Smooth muscle cell (in vitro differentiated cells): ENCODE data around the gene CCDC3. TPM values are rescaled to one million over a fixed set of nuclear protein-coding genes. Genes with fewer than 3 reads are reported as not detected.

Experiments
- DNase-seq: peaks from one replicate; lab custom pipeline; 2025; ENCODE audit not compliant: unreplicated experiment; lab: John Stamatoyannopoulos, UW
- H2AFZ ChIP-seq: fragments of 200-600 bp; sonication (generic); 2 replicates; pipeline ENCODE4 v1.6.0; 2016; ENCODE audit warnings: antibody characterized with exemption, low read depth, mild to moderate bottlenecking
- H3F3A ChIP-seq: fragments of 200-600 bp; sonication (generic); 2 replicates; pipeline ENCODE4 v1.6.0; 2017; ENCODE audit warnings: antibody characterized with exemption, low read depth
- H3K27ac ChIP-seq: fragments of 200-600 bp; sonication (generic); 2 replicates; pipeline ENCODE4 v1.5.1; 2016; ENCODE audit warnings: low read depth, mild to moderate bottlenecking
- H3K27me3 ChIP-seq: fragments of 200-600 bp; sonication (generic); 2 replicates; pipeline ENCODE4 v1.6.1; 2016; ENCODE audit warnings: low read depth, mild to moderate bottlenecking
- H3K36me3 ChIP-seq: fragments of 200-600 bp; sonication (generic); 2 replicates; pipeline ENCODE4 v1.5.1; 2016; ENCODE audit warnings: low read depth
- H3K4me1 ChIP-seq: fragments of 200-600 bp; sonication (generic); 2 replicates; pipeline ENCODE4 v1.5.1; 2016; ENCODE audit warnings: low read depth
- H3K4me2 ChIP-seq: fragments of 200-600 bp; sonication (generic); 2 replicates; pipeline ENCODE4 v1.6.0; 2016; ENCODE audit warnings: mild to moderate bottlenecking
- H3K4me3 ChIP-seq: fragments of 200-600 bp; sonication (generic); 2 replicates; pipeline ENCODE4 v1.5.1; 2016; ENCODE audit warnings: mild to moderate bottlenecking
- H3K79me2 ChIP-seq: fragments of 200-600 bp; sonication (generic); 2 replicates; pipeline ENCODE4 v1.6.0; 2016; ENCODE audit warnings: low read depth, mild to moderate bottlenecking
- H3K9ac ChIP-seq: fragments of 200-600 bp; sonication (generic); 2 replicates; pipeline ENCODE4 v1.6.0; 2016; ENCODE audit warnings: low read depth
- H3K9me3 ChIP-seq: fragments of 200-600 bp; sonication (generic); replicated peaks from 2 replicates; pipeline ENCODE4 v1.5.1; 2016; ENCODE audit warnings: low read depth
- H4K20me1 ChIP-seq: fragments of 200-600 bp; sonication (generic); 2 replicates; pipeline ENCODE4 v1.6.0; 2016; ENCODE audit warnings: low read depth
- WGBS: methylation state at CpG from one replicate; pipeline ENCODE4 v1.1.7; 2016; ENCODE audit warnings: low lambda C conversion rate; 5-methylcytosine and 5-hydroxymethylcytosine counted together
- polyA plus RNA-seq: library from polyadenylated mRNA; unstranded; fragments of >200 nt; fragmentation: Nextera tagmentation; extraction: Ambion mirVana; gene quantifications from 2 replicates; pipeline ENCODE4 v1.2.1, GENCODE V29; 2016
- total RNA-seq: library from RNA; depleted of rRNA; stranded (reverse); fragments of >200 nt; gene quantifications from 2 replicates; pipeline ENCODE4 v1.2.3, GENCODE V29; 2014
- TF ChIP-seq, protein P1 (sequence below): fragments of 200-600 bp; sonication (generic); IDR thresholded peaks from 2 replicates; pipeline ENCODE4 v1.5.1; 2017; ENCODE audit warnings: borderline replicate concordance, mild to moderate bottlenecking, antibody characterized with exemption; ENCODE audit not compliant: insufficient read depth, poor library complexity, severe bottlenecking

CCDC3 gene
- total and polyA plus RNA-seq, 2 experiments from 2014 or later, result 39.2 to 46.0 TPM

DNA sequence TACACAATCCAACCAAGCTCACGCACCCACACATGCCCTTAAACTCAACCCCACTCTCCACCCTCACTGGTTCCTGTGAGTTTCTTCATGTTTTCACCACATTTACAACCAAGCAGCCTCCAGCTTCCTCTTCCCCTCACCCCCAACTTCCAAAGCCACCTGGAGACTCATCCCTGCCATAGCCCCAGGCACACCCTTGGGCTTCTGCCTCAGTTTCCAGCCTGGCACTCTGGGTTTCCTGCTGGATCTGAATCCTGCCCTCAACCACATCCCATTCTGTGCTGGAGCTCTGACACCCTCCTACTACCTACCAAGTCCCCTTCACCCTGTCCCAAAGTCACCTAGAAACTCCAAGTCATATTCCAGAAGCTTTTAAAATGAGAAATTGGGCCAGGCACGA, 29.4 kb downstream of the CCDC3 start:
- Histone ChIP-seq H3K36me3 (no peaks in the 10 kb centered on the region), H3F3A (no peaks in the 10 kb centered on the region), H3K9me3 (peaks cover 4% of the 10 kb centered on the region), H3K9ac (no peak overlapping the region), H3K4me1 (no peaks in the 10 kb centered on the region), H3K27me3 (no peaks in the 10 kb centered on the region), H3K4me2 (no peak overlapping the region), H3K27ac (no peak overlapping the region), H3K79me2 (peaks cover 4% of the 10 kb centered on the region), H3K4me3 (no peak overlapping the region), H4K20me1 (no peaks in the 10 kb centered on the region), H2AFZ (no peak overlapping the region)
- WGBS, result 93% methylated on average over 2 of the region's 2 CpGs
- TF ChIP-seq, protein P1, sequence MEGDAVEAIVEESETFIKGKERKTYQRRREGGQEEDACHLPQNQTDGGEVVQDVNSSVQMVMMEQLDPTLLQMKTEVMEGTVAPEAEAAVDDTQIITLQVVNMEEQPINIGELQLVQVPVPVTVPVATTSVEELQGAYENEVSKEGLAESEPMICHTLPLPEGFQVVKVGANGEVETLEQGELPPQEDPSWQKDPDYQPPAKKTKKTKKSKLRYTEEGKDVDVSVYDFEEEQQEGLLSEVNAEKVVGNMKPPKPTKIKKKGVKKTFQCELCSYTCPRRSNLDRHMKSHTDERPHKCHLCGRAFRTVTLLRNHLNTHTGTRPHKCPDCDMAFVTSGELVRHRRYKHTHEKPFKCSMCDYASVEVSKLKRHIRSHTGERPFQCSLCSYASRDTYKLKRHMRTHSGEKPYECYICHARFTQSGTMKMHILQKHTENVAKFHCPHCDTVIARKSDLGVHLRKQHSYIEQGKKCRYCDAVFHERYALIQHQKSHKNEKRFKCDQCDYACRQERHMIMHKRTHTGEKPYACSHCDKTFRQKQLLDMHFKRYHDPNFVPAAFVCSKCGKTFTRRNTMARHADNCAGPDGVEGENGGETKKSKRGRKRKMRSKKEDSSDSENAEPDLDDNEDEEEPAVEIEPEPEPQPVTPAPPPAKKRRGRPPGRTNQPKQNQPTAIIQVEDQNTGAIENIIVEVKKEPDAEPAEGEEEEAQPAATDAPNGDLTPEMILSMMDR, result no peak
- no peak for DNase-seq

DNA sequence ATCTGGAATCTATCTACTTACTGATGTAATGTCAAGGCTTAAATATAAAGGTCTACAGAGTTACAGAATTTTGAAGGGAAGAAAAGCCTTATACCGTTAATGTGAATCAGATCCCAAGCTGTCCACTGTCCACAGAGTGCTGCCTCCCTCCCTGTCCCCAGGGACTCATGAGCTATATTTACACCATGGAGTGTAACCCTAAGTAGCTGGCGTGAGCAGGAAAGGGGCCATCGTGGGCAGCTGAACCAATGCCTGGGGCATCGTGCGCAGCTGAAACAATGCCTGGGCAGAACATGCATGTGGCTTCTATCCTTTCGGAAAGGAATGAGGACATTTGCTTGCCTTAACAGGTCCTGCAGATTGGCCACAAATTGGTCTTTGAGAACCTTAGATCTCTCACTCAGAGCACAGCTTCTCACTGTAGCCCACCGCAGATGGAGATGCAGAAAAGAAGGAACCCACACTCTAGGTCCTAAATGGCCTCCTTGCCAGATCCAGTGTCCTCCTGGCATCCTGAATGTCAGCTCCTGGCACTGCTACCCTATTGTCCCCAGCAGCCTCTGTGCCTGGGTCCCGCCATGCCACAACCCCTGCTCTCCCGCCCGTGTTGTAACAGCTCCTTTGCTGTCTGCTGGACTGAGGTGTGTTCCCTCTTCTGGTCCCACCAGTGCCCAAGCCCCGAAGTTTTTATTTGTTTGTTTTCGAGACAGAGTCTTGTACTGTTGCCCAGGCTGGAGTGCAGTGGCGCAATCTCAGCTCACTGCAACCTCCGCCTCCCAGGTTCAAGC, 30.3 kb downstream of the CCDC3 start:
- no peak overlapping the region for H3K4me2 ChIP-seq
- H3K79me2 ChIP-seq, result peaks cover 7% of the 10 kb centered on the region
- no peaks in the 10 kb centered on the region for H3K4me1 ChIP-seq
- 78% methylated on average over 14 of the region's 14 CpGs for WGBS
- no peak overlapping the region for H3K27ac ChIP-seq
- no peak for DNase-seq
- no peak overlapping the region for H3K9ac ChIP-seq
- TF ChIP-seq, protein P1, result no peak
- H4K20me1 ChIP-seq, result no peaks in the 10 kb centered on the region
- H3K9me3 ChIP-seq, result peaks cover 7% of the 10 kb centered on the region
- H3F3A ChIP-seq, result no peaks in the 10 kb centered on the region
- no peaks in the 10 kb centered on the region for H3K36me3 ChIP-seq
- H3K27me3 ChIP-seq, result no peaks in the 10 kb centered on the region
- H3K4me3 ChIP-seq, result no peak overlapping the region
- no peak overlapping the region for H2AFZ ChIP-seq

DNA sequence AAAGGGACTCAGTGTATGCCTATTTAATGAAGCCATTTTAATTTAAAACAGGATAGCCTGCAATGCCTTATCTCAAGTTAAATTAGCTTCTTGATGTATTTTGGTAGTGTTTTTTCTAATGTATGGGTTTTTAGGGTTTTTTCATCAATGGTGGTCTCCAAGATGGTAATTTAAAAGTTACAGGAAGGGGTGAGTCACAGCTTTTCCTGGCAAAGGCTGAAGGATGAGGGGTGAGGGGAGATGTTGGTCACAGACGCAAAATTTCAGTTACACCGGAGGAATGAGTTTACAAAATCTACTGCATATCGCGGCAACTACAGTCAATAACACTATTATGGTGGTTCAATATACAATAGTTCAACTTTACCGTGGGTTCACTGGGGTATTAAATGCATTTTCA, 31.6 kb downstream of the CCDC3 start:
- Histone ChIP-seq H3K79me2 (peaks cover 7% of the 10 kb centered on the region), H3K27ac (no peak overlapping the region), H3K4me2 (peak overlapping the region; percentile 58), H3K9me3 (peaks cover 7% of the 10 kb centered on the region), H4K20me1 (no peaks in the 10 kb centered on the region), H3K36me3 (no peaks in the 10 kb centered on the region), H3F3A (no peaks in the 10 kb centered on the region), H3K4me3 (no peak overlapping the region), H3K27me3 (no peaks in the 10 kb centered on the region), H3K9ac (no peak overlapping the region), H2AFZ (no peak overlapping the region), H3K4me1 (no peaks in the 10 kb centered on the region)
- no peak for DNase-seq
- whole genome bisulfite sequencing, result 74% methylated on average over 5 of the region's 5 CpGs
- TF ChIP-seq, protein P1, result no peak

DNA sequence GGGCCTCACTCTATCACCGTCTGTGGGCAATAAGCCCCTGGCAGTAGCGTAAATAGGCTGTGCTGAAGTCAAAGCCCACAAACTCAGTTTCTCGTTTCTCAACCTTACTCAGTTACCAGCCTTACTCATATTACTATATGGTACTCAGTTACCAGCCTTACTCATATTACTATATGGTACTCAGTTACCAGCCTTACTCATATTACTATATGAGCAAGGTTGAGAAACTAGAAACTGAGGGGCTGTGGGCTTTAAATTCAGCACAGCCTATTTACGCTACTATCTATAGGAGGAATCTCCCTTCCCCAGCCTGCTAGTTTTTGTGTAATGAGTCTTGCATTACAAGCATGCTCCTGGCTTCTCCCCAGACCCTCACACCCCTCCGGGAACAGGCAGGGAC, 35.4 kb downstream of the CCDC3 start:
- Histone ChIP-seq H3K27ac (no peak overlapping the region), H3K27me3 (no peaks in the 10 kb centered on the region), H3K4me1 (no peaks in the 10 kb centered on the region), H3K79me2 (peaks cover 7% of the 10 kb centered on the region), H2AFZ (no peak overlapping the region), H3F3A (no peaks in the 10 kb centered on the region), H3K4me2 (no peak overlapping the region), H3K4me3 (no peak overlapping the region), H3K9ac (no peak overlapping the region), H4K20me1 (no peaks in the 10 kb centered on the region), H3K36me3 (no peaks in the 10 kb centered on the region), H3K9me3 (peaks cover 7% of the 10 kb centered on the region)
- TF ChIP-seq, protein P1, result no peak
- no peak for DNase-seq
- 80% methylated on average over 5 of the region's 5 CpGs for WGBS
